H1 (cell line): Measurements from ENCODE around the gene EFHC1. TPM values are rescaled to one million over a fixed set of nuclear protein-coding genes. Genes with fewer than 3 reads are reported as not detected.

Experiments
- BACH1 ChIP-seq: IDR thresholded peaks from 2 replicates; pipeline ENCODE4 v1.6.1; 2012; ENCODE audit warnings: low read length, improper control_type of control experiment
- BRCA1 ChIP-seq: IDR thresholded peaks from 2 replicates; pipeline ENCODE4 v1.6.1; 2012; ENCODE audit warnings: low read depth, low read length, improper control_type of control experiment
- FOSL1 ChIP-seq: IDR thresholded peaks from 2 replicates; pipeline ENCODE4 v1.6.1; 2011; ENCODE audit warnings: mild to moderate bottlenecking, low read depth, low read length, moderate library complexity; ENCODE audit not compliant: insufficient read depth
- GTF2F1 ChIP-seq: IDR thresholded peaks from 2 replicates; pipeline ENCODE4 v1.6.1; 2012; ENCODE audit warnings: low read depth, low read length, improper control_type of control experiment, borderline replicate concordance
- RAD21 ChIP-seq, 2 experiments: IDR thresholded peaks in 1 of 2; conservative IDR thresholded peaks in 1 of 2; 2 replicates each; pipeline ENCODE4 v1.6.1; 2011; ENCODE audit warnings: low read depth in 2 of 2, low read length in 2 of 2, improper control_type of control experiment in 1 of 2, inconsistent platforms in 1 of 2, mild to moderate bottlenecking in 1 of 2, moderate library complexity in 1 of 2
- TAF1 ChIP-seq: IDR thresholded peaks from 2 replicates; pipeline ENCODE4 v1.6.1; 2011; ENCODE audit warnings: mild to moderate bottlenecking, low read depth, low read length
- polyA plus RNA-seq, 7 experiments: library from polyadenylated mRNA; depleted of rRNA in 3 of 7; stranded (reverse) in 5 of 7; unstranded in 2 of 7; fragments of >200 nt in 5 of 7; fragments of 200-250 nt in 2 of 7; gene quantifications; 1 replicate in 5 of 7; 2 replicates in 1 of 7; 4 replicates in 1 of 7; pipeline versions ENCODE4 v1.2.1 to v1.2.3, GENCODE V29; 2011 to 2013; ENCODE audit warnings: missing spikeins in 2 of 7, mixed read lengths in 2 of 7
- total RNA-seq: library from RNA; stranded (reverse); fragmentation: NEBNext Ultra II Directional; extraction: Animal tissue kit (Norgen Biotek cat#: 25700); gene quantifications from 2 replicates; pipeline ENCODE4 v1.2.1, GENCODE V29; 2021
- TF ChIP-seq, protein P1 (sequence below): IDR thresholded peaks from 2 replicates; pipeline ENCODE4 v1.6.1; 2012; ENCODE audit warnings: low read length, inconsistent platforms
- TF ChIP-seq, protein P2 (sequence below): fragments of 300-600 bp; sonication (generic); IDR thresholded peaks from 2 replicates; pipeline ENCODE4 v1.7.1; 2012; ENCODE audit warnings: low read length, moderate library complexity, mild to moderate bottlenecking, inconsistent platforms; ENCODE audit not compliant: insufficient replicate concordance

EFHC1 gene
- total and polyA plus RNA-seq, 2 of the 8 experiments (the other 6 are each of a cell fraction or from before 2014, with no cell fraction given): 10.5 to 16.4 TPM

- TF ChIP-seq, protein P1, sequence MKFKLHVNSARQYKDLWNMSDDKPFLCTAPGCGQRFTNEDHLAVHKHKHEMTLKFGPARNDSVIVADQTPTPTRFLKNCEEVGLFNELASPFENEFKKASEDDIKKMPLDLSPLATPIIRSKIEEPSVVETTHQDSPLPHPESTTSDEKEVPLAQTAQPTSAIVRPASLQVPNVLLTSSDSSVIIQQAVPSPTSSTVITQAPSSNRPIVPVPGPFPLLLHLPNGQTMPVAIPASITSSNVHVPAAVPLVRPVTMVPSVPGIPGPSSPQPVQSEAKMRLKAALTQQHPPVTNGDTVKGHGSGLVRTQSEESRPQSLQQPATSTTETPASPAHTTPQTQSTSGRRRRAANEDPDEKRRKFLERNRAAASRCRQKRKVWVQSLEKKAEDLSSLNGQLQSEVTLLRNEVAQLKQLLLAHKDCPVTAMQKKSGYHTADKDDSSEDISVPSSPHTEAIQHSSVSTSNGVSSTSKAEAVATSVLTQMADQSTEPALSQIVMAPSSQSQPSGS: no peak
- TF ChIP-seq BACH1 (no peak), BRCA1 (no peak), FOSL1 (no peak), TAF1 (no peak), GTF2F1 (no peak), RAD21 (IDR thresholded peaks at IDR 0.05 in 1 of 2, conservative IDR thresholded peaks at IDR 0.05 in 1 of 2; ENCODE audit: low read depth in 2 of 2, low read length in 2 of 2) (no peak)
- TF ChIP-seq, protein P2, sequence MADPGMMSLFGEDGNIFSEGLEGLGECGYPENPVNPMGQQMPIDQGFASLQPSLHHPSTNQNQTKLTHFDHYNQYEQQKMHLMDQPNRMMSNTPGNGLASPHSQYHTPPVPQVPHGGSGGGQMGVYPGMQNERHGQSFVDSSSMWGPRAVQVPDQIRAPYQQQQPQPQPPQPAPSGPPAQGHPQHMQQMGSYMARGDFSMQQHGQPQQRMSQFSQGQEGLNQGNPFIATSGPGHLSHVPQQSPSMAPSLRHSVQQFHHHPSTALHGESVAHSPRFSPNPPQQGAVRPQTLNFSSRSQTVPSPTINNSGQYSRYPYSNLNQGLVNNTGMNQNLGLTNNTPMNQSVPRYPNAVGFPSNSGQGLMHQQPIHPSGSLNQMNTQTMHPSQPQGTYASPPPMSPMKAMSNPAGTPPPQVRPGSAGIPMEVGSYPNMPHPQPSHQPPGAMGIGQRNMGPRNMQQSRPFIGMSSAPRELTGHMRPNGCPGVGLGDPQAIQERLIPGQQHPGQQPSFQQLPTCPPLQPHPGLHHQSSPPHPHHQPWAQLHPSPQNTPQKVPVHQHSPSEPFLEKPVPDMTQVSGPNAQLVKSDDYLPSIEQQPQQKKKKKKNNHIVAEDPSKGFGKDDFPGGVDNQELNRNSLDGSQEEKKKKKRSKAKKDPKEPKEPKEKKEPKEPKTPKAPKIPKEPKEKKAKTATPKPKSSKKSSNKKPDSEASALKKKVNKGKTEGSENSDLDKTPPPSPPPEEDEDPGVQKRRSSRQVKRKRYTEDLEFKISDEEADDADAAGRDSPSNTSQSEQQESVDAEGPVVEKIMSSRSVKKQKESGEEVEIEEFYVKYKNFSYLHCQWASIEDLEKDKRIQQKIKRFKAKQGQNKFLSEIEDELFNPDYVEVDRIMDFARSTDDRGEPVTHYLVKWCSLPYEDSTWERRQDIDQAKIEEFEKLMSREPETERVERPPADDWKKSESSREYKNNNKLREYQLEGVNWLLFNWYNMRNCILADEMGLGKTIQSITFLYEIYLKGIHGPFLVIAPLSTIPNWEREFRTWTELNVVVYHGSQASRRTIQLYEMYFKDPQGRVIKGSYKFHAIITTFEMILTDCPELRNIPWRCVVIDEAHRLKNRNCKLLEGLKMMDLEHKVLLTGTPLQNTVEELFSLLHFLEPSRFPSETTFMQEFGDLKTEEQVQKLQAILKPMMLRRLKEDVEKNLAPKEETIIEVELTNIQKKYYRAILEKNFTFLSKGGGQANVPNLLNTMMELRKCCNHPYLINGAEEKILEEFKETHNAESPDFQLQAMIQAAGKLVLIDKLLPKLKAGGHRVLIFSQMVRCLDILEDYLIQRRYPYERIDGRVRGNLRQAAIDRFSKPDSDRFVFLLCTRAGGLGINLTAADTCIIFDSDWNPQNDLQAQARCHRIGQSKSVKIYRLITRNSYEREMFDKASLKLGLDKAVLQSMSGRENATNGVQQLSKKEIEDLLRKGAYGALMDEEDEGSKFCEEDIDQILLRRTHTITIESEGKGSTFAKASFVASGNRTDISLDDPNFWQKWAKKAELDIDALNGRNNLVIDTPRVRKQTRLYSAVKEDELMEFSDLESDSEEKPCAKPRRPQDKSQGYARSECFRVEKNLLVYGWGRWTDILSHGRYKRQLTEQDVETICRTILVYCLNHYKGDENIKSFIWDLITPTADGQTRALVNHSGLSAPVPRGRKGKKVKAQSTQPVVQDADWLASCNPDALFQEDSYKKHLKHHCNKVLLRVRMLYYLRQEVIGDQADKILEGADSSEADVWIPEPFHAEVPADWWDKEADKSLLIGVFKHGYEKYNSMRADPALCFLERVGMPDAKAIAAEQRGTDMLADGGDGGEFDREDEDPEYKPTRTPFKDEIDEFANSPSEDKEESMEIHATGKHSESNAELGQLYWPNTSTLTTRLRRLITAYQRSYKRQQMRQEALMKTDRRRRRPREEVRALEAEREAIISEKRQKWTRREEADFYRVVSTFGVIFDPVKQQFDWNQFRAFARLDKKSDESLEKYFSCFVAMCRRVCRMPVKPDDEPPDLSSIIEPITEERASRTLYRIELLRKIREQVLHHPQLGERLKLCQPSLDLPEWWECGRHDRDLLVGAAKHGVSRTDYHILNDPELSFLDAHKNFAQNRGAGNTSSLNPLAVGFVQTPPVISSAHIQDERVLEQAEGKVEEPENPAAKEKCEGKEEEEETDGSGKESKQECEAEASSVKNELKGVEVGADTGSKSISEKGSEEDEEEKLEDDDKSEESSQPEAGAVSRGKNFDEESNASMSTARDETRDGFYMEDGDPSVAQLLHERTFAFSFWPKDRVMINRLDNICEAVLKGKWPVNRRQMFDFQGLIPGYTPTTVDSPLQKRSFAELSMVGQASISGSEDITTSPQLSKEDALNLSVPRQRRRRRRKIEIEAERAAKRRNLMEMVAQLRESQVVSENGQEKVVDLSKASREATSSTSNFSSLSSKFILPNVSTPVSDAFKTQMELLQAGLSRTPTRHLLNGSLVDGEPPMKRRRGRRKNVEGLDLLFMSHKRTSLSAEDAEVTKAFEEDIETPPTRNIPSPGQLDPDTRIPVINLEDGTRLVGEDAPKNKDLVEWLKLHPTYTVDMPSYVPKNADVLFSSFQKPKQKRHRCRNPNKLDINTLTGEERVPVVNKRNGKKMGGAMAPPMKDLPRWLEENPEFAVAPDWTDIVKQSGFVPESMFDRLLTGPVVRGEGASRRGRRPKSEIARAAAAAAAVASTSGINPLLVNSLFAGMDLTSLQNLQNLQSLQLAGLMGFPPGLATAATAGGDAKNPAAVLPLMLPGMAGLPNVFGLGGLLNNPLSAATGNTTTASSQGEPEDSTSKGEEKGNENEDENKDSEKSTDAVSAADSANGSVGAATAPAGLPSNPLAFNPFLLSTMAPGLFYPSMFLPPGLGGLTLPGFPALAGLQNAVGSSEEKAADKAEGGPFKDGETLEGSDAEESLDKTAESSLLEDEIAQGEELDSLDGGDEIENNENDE: no peak
- TF ChIP-seq, all 59 proteins: peak for 0
Observed at GRCh38 chr6:52562911-52563310, 142.8 kb downstream of the EFHC1 start (continued).
